ENCODE measurements around the gene GLT1D1. TPM values are rescaled to one million over a fixed set of nuclear protein-coding genes. Genes with fewer than 3 reads are reported as not detected.

GLT1D1 gene
- total RNA-seq, 4 donors from 2014 or later: not detected

DNA sequence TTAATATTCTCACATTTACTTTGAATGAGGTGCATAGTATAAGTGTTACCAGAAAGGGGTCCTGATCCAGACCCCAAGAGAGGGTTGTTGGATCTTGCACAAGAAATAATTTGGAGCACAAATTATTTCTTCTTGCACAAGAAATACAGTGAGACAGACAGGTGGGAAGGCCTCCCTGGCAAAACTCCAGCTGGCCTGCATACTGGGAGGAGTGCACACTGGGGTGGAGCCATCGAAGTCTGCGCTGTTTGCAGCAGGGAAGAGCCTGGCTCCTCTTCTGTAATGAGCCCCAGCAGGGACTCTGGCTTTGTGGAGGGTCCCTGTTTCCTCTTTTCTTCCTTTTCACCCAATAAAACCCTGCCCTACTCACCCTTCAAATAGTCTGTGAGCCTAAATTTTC, 141.6 kb downstream of the GLT1D1 start:
- H3K27me3 ChIP-seq: no peaks in the 10 kb centered on the region
- no peak for DNase-seq
- no peaks in the 10 kb centered on the region for H3K4me1 ChIP-seq
- no peaks in the 10 kb centered on the region for H3K36me3 ChIP-seq
- WGBS, 2 donors (ENCODE audit: low coverage in 1 of 2): 17% methylated on average over 2 of the region's 2 CpGs; no CpG with 5 or more reads in 1 of the 2 donors
- in situ Hi-C loops (cut with MboI; ENCODE audit: low pct_ligation_motif_present in 1 of 4, low pct_unique_long_range_greater_than_20kb in 1 of 4, low sequenced_read_pairs in 3 of 4) (loop anchor here in 1 of 4 donors (25.0 kb wide), 1 partner anchor 917 kb away; the partner anchor contains the start of gene TMEM132D), intact Hi-C loops (cut with DNase I; ENCODE audit: low total_unique reads) (no loop called here)
- H3K27ac ChIP-seq: no peak overlapping the region
- no peak overlapping the region for H3K4me3 ChIP-seq
- TF ChIP-seq, protein P1, sequence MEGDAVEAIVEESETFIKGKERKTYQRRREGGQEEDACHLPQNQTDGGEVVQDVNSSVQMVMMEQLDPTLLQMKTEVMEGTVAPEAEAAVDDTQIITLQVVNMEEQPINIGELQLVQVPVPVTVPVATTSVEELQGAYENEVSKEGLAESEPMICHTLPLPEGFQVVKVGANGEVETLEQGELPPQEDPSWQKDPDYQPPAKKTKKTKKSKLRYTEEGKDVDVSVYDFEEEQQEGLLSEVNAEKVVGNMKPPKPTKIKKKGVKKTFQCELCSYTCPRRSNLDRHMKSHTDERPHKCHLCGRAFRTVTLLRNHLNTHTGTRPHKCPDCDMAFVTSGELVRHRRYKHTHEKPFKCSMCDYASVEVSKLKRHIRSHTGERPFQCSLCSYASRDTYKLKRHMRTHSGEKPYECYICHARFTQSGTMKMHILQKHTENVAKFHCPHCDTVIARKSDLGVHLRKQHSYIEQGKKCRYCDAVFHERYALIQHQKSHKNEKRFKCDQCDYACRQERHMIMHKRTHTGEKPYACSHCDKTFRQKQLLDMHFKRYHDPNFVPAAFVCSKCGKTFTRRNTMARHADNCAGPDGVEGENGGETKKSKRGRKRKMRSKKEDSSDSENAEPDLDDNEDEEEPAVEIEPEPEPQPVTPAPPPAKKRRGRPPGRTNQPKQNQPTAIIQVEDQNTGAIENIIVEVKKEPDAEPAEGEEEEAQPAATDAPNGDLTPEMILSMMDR (IDR thresholded peaks at IDR 0.05): no peak
- TF ChIP-seq POLR2A (IDR thresholded peaks at IDR 0.05) (no peak), EP300 (IDR thresholded peaks at IDR 0.05; ENCODE audit: low read depth) (no peak), POLR2AphosphoS5 (IDR thresholded peaks at IDR 0.05) (no peak)
- no peaks in the 10 kb centered on the region for H3K9me3 ChIP-seq

DNA sequence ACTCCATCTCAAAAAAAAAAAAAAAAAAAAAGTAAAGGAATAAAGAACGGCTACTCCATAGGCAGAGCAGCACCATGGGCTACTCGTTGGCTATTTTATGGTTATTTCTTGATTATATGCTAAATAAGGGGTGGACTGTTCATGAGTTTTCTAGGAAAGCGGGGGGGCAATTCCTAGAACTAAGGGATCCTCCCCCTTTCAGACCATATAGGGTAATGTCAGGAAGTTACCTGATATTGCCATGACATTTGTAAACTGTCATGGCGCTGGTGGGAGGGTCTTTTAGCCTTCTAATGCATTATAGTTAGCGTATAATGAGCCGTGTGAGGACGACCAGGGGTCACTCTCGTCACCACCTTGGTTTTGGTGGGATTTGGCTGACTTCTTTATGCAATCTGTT, 142.3 kb downstream of the GLT1D1 start:
- intact Hi-C loops (cut with DNase I; ENCODE audit: low total_unique reads): no loop called here
- DNase-seq: no peak
- H3K27ac ChIP-seq: no peak overlapping the region
- WGBS, 2 donors (ENCODE audit: low coverage in 1 of 2): 62 to 75% methylated on average over 2 to 8 of the region's 8 CpGs
- TF ChIP-seq EP300 (IDR thresholded peaks at IDR 0.05; ENCODE audit: low read depth): no peak
- TF ChIP-seq POLR2A (IDR thresholded peaks at IDR 0.05): no peak
- TF ChIP-seq, protein P1 (IDR thresholded peaks at IDR 0.05): no peak
- TF ChIP-seq POLR2AphosphoS5 (IDR thresholded peaks at IDR 0.05): no peak
- H3K4me3 ChIP-seq: no peak overlapping the region
- no peaks in the 10 kb centered on the region for H3K27me3 ChIP-seq
- no peaks in the 10 kb centered on the region for H3K4me1 ChIP-seq
- in situ Hi-C loops (cut with MboI; ENCODE audit: low pct_ligation_motif_present in 1 of 4, low pct_unique_long_range_greater_than_20kb in 1 of 4, low sequenced_read_pairs in 3 of 4): loop anchor here in 1 of 4 donors (25.0 kb wide), 1 partner anchor 917 kb away; the partner anchor contains the start of gene TMEM132D
- no peaks in the 10 kb centered on the region for H3K36me3 ChIP-seq
- no peaks in the 10 kb centered on the region for H3K9me3 ChIP-seq

DNA sequence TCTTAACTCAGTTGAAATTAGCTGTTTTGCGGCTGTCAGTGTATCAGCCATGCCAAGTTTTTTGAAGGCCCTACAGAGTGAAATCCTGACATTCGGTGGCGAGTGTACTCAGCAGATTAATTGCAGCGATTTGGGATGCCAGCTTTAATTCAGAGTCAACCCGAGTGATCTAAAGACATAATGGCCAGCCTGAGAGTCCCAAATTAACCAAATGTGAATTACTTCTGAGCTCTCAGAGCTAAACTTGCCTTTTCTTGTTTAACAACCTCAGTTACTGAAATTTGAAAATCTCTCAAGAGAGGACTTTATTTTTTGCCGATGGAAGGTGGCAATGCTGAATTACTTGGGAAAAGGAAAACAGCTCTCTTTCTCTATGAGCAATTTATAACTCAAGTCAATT, 148.5 kb downstream of the GLT1D1 start:
- TF ChIP-seq, protein P1 (IDR thresholded peaks at IDR 0.05): no peak
- TF ChIP-seq EP300 (IDR thresholded peaks at IDR 0.05; ENCODE audit: low read depth) (no peak), POLR2A (IDR thresholded peaks at IDR 0.05) (no peak), POLR2AphosphoS5 (IDR thresholded peaks at IDR 0.05) (no peak)
- no peak overlapping the region for H3K27ac ChIP-seq
- WGBS, 2 donors (ENCODE audit: low coverage in 1 of 2): 82 to 85% methylated on average over 6 of the region's 6 CpGs
- no peaks in the 10 kb centered on the region for H3K4me1 ChIP-seq
- DNase-seq: no peak
- no peaks in the 10 kb centered on the region for H3K27me3 ChIP-seq
- H3K4me3 ChIP-seq: no peak overlapping the region
- in situ Hi-C loops (cut with MboI; ENCODE audit: low pct_ligation_motif_present in 1 of 4, low pct_unique_long_range_greater_than_20kb in 1 of 4, low sequenced_read_pairs in 3 of 4) (no loop called here), intact Hi-C loops (cut with DNase I; ENCODE audit: low total_unique reads) (no loop called here)
- no peaks in the 10 kb centered on the region for H3K36me3 ChIP-seq
- H3K9me3 ChIP-seq: no peaks in the 10 kb centered on the region

DNA sequence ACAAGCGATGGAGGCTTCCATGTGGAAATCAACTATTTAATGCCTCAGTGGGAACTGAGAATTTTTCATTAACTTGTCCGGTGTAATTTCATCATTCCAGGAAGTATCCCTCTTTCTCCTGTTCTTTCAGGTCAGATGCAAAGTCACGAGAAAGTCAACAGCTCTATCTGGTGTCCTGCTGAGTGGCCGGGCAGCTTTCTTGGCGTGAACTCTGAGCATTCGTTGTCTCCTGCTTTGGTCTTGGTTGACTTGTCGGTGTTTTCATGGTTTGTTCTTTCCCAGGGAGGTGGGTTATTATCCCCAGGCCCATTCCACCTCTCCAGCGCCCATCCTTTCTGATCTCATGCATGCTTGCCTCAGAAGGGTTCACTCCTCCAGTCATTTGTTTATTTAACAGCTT, 149.1 kb downstream of the GLT1D1 start:
- intact Hi-C loops (cut with DNase I; ENCODE audit: low total_unique reads) (no loop called here), in situ Hi-C loops (cut with MboI; ENCODE audit: low pct_ligation_motif_present in 1 of 4, low pct_unique_long_range_greater_than_20kb in 1 of 4, low sequenced_read_pairs in 3 of 4) (no loop called here)
- Histone ChIP-seq H3K4me3 (no peak overlapping the region), H3K4me1 (no peaks in the 10 kb centered on the region), H3K27ac (no peak overlapping the region), H3K36me3 (no peaks in the 10 kb centered on the region), H3K9me3 (no peaks in the 10 kb centered on the region), H3K27me3 (no peaks in the 10 kb centered on the region)
- TF ChIP-seq EP300 (IDR thresholded peaks at IDR 0.05; ENCODE audit: low read depth): no peak
- TF ChIP-seq POLR2A (IDR thresholded peaks at IDR 0.05): no peak
- TF ChIP-seq POLR2AphosphoS5 (IDR thresholded peaks at IDR 0.05): no peak
- TF ChIP-seq, protein P1 (IDR thresholded peaks at IDR 0.05): no peak
- DNase-seq: no peak
- 59 to 71% methylated on average over 8 of the region's 8 CpGs for WGBS, 2 donors (ENCODE audit: low coverage in 1 of 2)

All from transverse colon (tissue), 4 donors.